ENCODE data around the gene JAZF1.

- TF ChIP-seq CTCF (IDR thresholded peaks at IDR 0.05 in 2 of 3, conservative IDR thresholded peaks at IDR 0.05 in 1 of 3; ENCODE audit: borderline replicate concordance in 1 of 3, insufficient read depth in 1 of 3, low read depth in 2 of 3, low read length in 2 of 3) (no peak), POLR2A (IDR thresholded peaks at IDR 0.05; ENCODE audit: borderline replicate concordance, extremely low read depth, insufficient read depth, insufficient read length) (no peak), MAX (IDR thresholded peaks at IDR 0.05) (no peak), EZH2phosphoT487 (IDR thresholded peaks at IDR 0.05; ENCODE audit: borderline replicate concordance) (no peak), POLR2AphosphoS5 (IDR thresholded peaks at IDR 0.05; ENCODE audit: low read depth, low read length) (no peak), ZNF274 (IDR thresholded peaks at IDR 0.05; ENCODE audit: low read depth, low read length) (no peak), ZBTB33 (IDR thresholded peaks at IDR 0.05; ENCODE audit: extremely low read depth, insufficient replicate concordance, low read length) (no peak), CEBPB (IDR thresholded peaks at IDR 0.05; ENCODE audit: low read depth) (no peak), SIN3A (IDR thresholded peaks at IDR 0.05; ENCODE audit: low read depth) (no peak), SP1 (IDR thresholded peaks at IDR 0.05; ENCODE audit: low read depth) (no peak), JUND (IDR thresholded peaks at IDR 0.05) (no peak)
These were observed 18.5 kb upstream of the JAZF1 start for GRCh38 chr7:28199021-28199510.
